OCI-LY1 (cell line): ENCODE measurements around the gene CHRND.
A peak's percentile ranks its signal among the peaks of the same experiment; 100 is the strongest.

ENCODE experiments used
- H2AFZ ChIP-seq: fragments of 200-600 bp; sonication (generic), shearing (Covaris generic); 2 replicates; pipeline ENCODE4 v1.6.0; 2014; ENCODE audit warnings: antibody characterized with exemption, mild to moderate bottlenecking, low read length
- H3F3A ChIP-seq: fragments of 200-600 bp; sonication (generic), shearing (Covaris generic); 2 replicates; pipeline ENCODE4 v1.6.0; 2014; ENCODE audit warnings: mild to moderate bottlenecking, antibody characterized with exemption, low read length, moderate library complexity; ENCODE audit not compliant: insufficient read depth
- H3K27ac ChIP-seq: fragments of 200-600 bp; sonication (generic); 2 replicates; pipeline ENCODE4 v1.5.1; 2014; ENCODE audit warnings: low read length, mixed run types, mild to moderate bottlenecking, low read depth; ENCODE audit not compliant: poor library complexity, severe bottlenecking
- H3K27me3 ChIP-seq: fragments of 200-600 bp; sonication (generic); 2 replicates; pipeline ENCODE4 v1.6.0; 2014; ENCODE audit warnings: antibody characterized with exemption, mild to moderate bottlenecking, low read length, moderate library complexity; ENCODE audit not compliant: insufficient read depth
- H3K36me3 ChIP-seq: fragments of 200-600 bp; sonication (generic); 2 replicates; pipeline ENCODE4 v1.6.1; 2014; ENCODE audit warnings: mild to moderate bottlenecking, antibody characterized with exemption, low read length, moderate library complexity, mixed read lengths; ENCODE audit not compliant: insufficient read depth
- H3K4me1 ChIP-seq: fragments of 200-600 bp; sonication (generic); 2 replicates; pipeline ENCODE4 v1.5.1; 2014; ENCODE audit warnings: mild to moderate bottlenecking, low read length, moderate library complexity; ENCODE audit not compliant: insufficient read depth, severe bottlenecking
- H3K4me2 ChIP-seq: fragments of 200-600 bp; sonication (generic), shearing (Covaris generic); 2 replicates; pipeline ENCODE4 v1.6.1; 2014; ENCODE audit warnings: low read length
- H3K4me3 ChIP-seq: fragments of 200-600 bp; sonication (generic); 2 replicates; pipeline ENCODE4 v1.5.1; 2014; ENCODE audit warnings: low read length, low read depth, mild to moderate bottlenecking, mixed read lengths; ENCODE audit not compliant: poor library complexity, severe bottlenecking
- H3K79me2 ChIP-seq: fragments of 200-600 bp; shearing (Covaris generic); 2 replicates; pipeline ENCODE4 v1.6.1; 2016; ENCODE audit warnings: mixed run types, low read length, mixed read lengths; ENCODE audit not compliant: insufficient read depth
- H3K9ac ChIP-seq: fragments of 200-600 bp; sonication (generic), shearing (Covaris generic); 2 replicates; pipeline ENCODE4 v1.6.1; 2014; ENCODE audit warnings: mild to moderate bottlenecking, low read length, mixed read lengths
- H3K9me2 ChIP-seq: fragments of 200-600 bp; sonication (generic), shearing (Covaris generic); 2 replicates; pipeline ENCODE4 v1.6.1; 2014; ENCODE audit warnings: low read depth, mild to moderate bottlenecking, low read length, mixed read lengths
- H3K9me3 ChIP-seq: fragments of 200-600 bp; shearing (Covaris generic); 2 replicates; pipeline ENCODE4 v1.6.1; 2014; ENCODE audit warnings: low read length, mixed read lengths
- H4K20me1 ChIP-seq: fragments of 200-600 bp; sonication (generic), shearing (Covaris generic); 2 replicates; pipeline ENCODE4 v1.6.0; 2016; ENCODE audit warnings: mild to moderate bottlenecking, low read length; ENCODE audit not compliant: insufficient read depth
- EZH2 ChIP-seq: fragments of 200-600 bp; sonication (generic), shearing (Covaris generic); IDR thresholded peaks from 2 replicates; pipeline ENCODE4 v1.8.0; 2017; ENCODE audit warnings: borderline replicate concordance, mixed run types, mild to moderate bottlenecking, antibody characterized with exemption, low read length, moderate library complexity, mixed read lengths
- TF ChIP-seq, protein P1 (sequence below): fragments of 200-600 bp; sonication (generic), shearing (Covaris generic); IDR thresholded peaks from 2 replicates; pipeline ENCODE4 v1.5.1; 2017; ENCODE audit warnings: mild to moderate bottlenecking, antibody characterized with exemption, low read length, moderate library complexity, mixed read lengths

CHRND gene

GRCh38 chr2:232521959-232522622 is 3.9 kb upstream of the CHRND start:
- Histone ChIP-seq H3K79me2 (no peaks in the 10 kb centered on the region), H3F3A (no peaks in the 10 kb centered on the region), H3K27ac (no peak overlapping the region), H3K9me3 (no peaks in the 10 kb centered on the region), H3K4me2 (no peak overlapping the region), H3K36me3 (no peaks in the 10 kb centered on the region), H3K9me2 (no peaks in the 10 kb centered on the region), H2AFZ (no peak overlapping the region), H3K27me3 (peaks cover 3% of the 10 kb centered on the region; the same call in 1 of the 2 replicates), H3K4me3 (no peak overlapping the region), H3K4me1 (no peaks in the 10 kb centered on the region), H4K20me1 (no peaks in the 10 kb centered on the region), H3K9ac (no peak overlapping the region)
- no peak for TF ChIP-seq EZH2
- TF ChIP-seq, protein P1, sequence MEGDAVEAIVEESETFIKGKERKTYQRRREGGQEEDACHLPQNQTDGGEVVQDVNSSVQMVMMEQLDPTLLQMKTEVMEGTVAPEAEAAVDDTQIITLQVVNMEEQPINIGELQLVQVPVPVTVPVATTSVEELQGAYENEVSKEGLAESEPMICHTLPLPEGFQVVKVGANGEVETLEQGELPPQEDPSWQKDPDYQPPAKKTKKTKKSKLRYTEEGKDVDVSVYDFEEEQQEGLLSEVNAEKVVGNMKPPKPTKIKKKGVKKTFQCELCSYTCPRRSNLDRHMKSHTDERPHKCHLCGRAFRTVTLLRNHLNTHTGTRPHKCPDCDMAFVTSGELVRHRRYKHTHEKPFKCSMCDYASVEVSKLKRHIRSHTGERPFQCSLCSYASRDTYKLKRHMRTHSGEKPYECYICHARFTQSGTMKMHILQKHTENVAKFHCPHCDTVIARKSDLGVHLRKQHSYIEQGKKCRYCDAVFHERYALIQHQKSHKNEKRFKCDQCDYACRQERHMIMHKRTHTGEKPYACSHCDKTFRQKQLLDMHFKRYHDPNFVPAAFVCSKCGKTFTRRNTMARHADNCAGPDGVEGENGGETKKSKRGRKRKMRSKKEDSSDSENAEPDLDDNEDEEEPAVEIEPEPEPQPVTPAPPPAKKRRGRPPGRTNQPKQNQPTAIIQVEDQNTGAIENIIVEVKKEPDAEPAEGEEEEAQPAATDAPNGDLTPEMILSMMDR: peak; percentile 59

DNA sequence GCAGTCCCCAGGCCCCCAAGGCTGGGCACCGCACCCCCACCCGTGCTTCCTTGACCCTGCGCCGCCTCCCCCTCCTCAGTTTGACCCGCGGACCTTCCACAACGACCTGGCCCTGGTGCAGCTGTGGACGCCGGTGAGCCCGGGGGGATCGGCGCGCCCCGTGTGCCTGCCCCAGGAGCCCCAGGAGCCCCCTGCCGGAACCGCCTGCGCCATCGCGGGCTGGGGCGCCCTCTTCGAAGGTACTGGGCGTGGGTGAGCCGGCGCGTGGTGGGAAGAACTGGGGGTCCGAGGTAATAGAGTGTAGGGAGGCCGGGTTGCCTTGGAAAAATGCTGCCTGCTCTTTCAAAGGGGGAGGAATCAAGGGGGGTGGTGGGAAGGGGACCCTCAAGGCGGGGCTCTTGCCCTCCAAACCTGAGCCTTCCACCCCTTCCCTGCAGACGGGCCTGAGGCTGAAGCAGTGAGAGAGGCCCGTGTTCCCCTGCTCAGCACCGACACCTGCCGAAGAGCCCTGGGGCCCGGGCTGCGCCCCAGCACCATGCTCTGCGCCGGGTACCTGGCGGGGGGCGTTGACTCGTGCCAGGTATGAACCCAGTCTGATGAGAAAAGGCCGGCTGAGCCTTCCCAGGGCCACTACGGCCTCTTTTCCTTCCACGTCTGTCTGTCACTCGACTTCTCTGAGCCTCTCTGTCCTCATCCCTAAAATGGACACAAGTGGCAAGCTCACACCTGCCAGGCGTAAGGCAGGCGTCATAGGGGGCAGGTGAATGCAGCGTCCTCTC is 3.1 kb upstream of the CHRND start:
- H4K20me1 ChIP-seq: no peaks in the 10 kb centered on the region
- H3K4me1 ChIP-seq: no peaks in the 10 kb centered on the region
- no peak overlapping the region for H3K27ac ChIP-seq
- H3K9me2 ChIP-seq: no peaks in the 10 kb centered on the region
- no peak overlapping the region for H3K4me2 ChIP-seq
- no peaks in the 10 kb centered on the region for H3K9me3 ChIP-seq
- no peaks in the 10 kb centered on the region for H3K79me2 ChIP-seq
- H3F3A ChIP-seq: no peaks in the 10 kb centered on the region
- H3K36me3 ChIP-seq: no peaks in the 10 kb centered on the region
- no peak for TF ChIP-seq EZH2
- TF ChIP-seq, protein P1: no peak
- H3K4me3 ChIP-seq: no peak overlapping the region
- no peak overlapping the region for H2AFZ ChIP-seq
- peaks cover 3% of the 10 kb centered on the region; the same call in 1 of the 2 replicates for H3K27me3 ChIP-seq
- H3K9ac ChIP-seq: no peak overlapping the region

DNA sequence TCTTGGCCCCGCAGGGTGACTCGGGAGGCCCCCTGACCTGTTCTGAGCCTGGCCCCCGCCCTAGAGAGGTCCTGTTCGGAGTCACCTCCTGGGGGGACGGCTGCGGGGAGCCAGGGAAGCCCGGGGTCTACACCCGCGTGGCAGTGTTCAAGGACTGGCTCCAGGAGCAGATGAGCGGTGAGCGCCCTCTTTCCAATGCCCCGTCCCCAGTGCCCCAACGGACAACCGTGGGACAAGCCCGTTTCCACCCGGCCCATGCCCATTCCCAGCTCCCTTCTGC is 2.6 kb upstream of the CHRND start:
- Histone ChIP-seq H3K4me3 (no peak overlapping the region), H3K36me3 (no peaks in the 10 kb centered on the region), H3K9ac (no peak overlapping the region), H3F3A (no peaks in the 10 kb centered on the region), H2AFZ (no peak overlapping the region), H3K79me2 (no peaks in the 10 kb centered on the region), H3K4me1 (no peaks in the 10 kb centered on the region), H4K20me1 (no peaks in the 10 kb centered on the region), H3K27me3 (peaks cover 3% of the 10 kb centered on the region; the same call in 1 of the 2 replicates), H3K4me2 (no peak overlapping the region), H3K9me2 (no peaks in the 10 kb centered on the region), H3K9me3 (no peaks in the 10 kb centered on the region), H3K27ac (no peak overlapping the region)
- TF ChIP-seq, protein P1: no peak
- TF ChIP-seq EZH2: no peak
